Measurements from ENCODE around the gene ADAMTSL4. TPM values are rescaled to one million over a fixed set of nuclear protein-coding genes. Genes with fewer than 3 reads are reported as not detected.
A peak's percentile ranks its signal among the peaks of the same experiment; 100 is the strongest.

The ADAMTSL4 gene
- total and polyA plus RNA-seq, 9 of the 15 experiments (the other 6 are each of a cell fraction or from before 2014, with no cell fraction given) = 12.7 to 212 (median 35.6) TPM

DNA sequence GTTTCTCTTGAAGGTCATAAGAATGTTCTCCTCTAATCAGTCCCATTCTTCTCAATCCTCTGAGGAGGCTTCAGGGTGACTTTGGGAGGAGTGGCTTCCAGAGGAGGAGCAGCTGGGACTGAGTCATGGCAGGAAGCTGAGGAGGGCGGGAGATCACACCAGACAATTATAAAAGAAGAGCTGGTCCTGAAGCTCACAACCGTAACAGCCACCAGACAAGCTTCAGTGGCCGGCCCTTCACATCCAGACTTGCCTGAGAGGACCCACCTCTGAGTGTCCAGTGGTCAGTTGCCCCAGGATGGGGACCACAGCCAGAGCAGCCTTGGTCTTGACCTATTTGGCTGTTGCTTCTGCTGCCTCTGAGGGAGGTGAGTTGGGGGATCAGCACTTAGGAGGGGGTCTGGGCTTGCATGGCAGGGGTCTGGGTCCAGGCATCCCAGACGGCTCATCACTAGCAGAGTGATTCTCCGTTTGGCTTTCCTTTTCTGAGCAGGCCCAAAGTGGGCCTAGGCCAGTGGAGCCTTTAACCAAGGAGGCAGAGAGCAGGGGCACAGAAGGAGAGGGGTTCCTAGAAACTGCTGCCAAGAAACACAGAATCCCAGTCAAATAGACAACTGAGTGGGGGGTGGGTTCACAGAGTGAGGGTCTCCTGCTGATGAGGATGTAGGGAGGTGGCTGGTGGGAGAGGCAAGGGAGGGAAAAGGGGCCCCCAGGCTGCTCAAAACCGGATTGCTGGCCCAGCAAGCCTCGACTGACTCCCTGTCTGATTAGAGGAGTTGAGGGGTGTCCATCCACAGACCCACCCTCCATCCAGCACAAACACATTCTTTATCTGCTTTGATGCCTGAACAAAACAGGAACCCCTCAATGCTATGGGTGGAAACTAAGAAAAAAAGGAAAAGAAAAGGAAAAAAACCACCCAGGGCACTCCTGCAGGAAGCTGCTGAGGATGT is 41.0 kb upstream of the ADAMTSL4 start, which contains the start of gene ECM1 (continued):
- TF ChIP-seq, protein P1, sequence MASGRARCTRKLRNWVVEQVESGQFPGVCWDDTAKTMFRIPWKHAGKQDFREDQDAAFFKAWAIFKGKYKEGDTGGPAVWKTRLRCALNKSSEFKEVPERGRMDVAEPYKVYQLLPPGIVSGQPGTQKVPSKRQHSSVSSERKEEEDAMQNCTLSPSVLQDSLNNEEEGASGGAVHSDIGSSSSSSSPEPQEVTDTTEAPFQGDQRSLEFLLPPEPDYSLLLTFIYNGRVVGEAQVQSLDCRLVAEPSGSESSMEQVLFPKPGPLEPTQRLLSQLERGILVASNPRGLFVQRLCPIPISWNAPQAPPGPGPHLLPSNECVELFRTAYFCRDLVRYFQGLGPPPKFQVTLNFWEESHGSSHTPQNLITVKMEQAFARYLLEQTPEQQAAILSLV (tag; IDR thresholded peaks at IDR 0.05) = no peak
- TF ChIP-seq HSF4 (CRISPR knock-in tag; IDR thresholded peaks at IDR 0.05; ENCODE audit: borderline replicate concordance) (no peak), ZBTB7A (IDR thresholded peaks at IDR 0.05; ENCODE audit: borderline replicate concordance, control insufficient read depth, low read depth, low read length) (peak; percentile 22; the same call in 1 of the 2 replicates), ESRRA (IDR thresholded peaks at IDR 0.05; ENCODE audit: borderline replicate concordance, low read depth) (peak; percentile 99), JUND (IDR thresholded peaks at IDR 0.05; ENCODE audit: borderline replicate concordance, low read depth, low read length) (peak; percentile 97), JUND (tag; IDR thresholded peaks at IDR 0.05; ENCODE audit: borderline replicate concordance, low read depth, low read length) (peak; percentile 93; the same call in 2 of the 3 replicates), SNRNP70 (optimal IDR thresholded peaks at IDR 0.05; ENCODE audit: low read depth, low read length) (no peak), SIN3A (IDR thresholded peaks at IDR 0.05; ENCODE audit: borderline replicate concordance in 2 of 2, control insufficient read depth in 1 of 2, low read depth in 2 of 2, low read length in 2 of 2) (peak in 1 of 2 experiments; percentile 73; a peak in 1 of 4 replicates), ZFPM2 (CRISPR knock-in tag; IDR thresholded peaks at IDR 0.05) (no peak), PML (IDR thresholded peaks at IDR 0.05; ENCODE audit: low read length) (peak; percentile 46; the same call in 1 of the 2 replicates), MAFK (IDR thresholded peaks at IDR 0.05; ENCODE audit: low read length) (peak; percentile 37; the same call in 1 of the 2 replicates), PPARD (CRISPR knock-in tag; IDR thresholded peaks at IDR 0.05) (no peak), XRCC5 (IDR thresholded peaks at IDR 0.05; ENCODE audit: low read depth, low read length) (no peak), ATF1 (CRISPR knock-in tag; IDR thresholded peaks at IDR 0.05) (no peak), ATF1 (tag; IDR thresholded peaks at IDR 0.05) (peak; percentile 22; the same call in 1 of the 2 replicates), ATF7 (IDR thresholded peaks at IDR 0.05) (0 out of 2 replicates have a peak, but pooled peaks have one; percentile 17), POLR2G (IDR thresholded peaks at IDR 0.05; ENCODE audit: low read depth, low read length) (peak; percentile 68), MED1 (CRISPR knock-in tag; IDR thresholded peaks at IDR 0.05; ENCODE audit: borderline replicate concordance) (no peak), SREBF2 (CRISPR knock-in tag; IDR thresholded peaks at IDR 0.05) (no peak), TOE1 (IDR thresholded peaks at IDR 0.05; ENCODE audit: borderline replicate concordance) (no peak), TOE1 (CRISPR knock-in tag; IDR thresholded peaks at IDR 0.05; ENCODE audit: borderline replicate concordance, low read depth) (no peak), POLR2AphosphoS5 (IDR thresholded peaks at IDR 0.05; ENCODE audit: control insufficient read depth, insufficient read depth, low read depth, low read length) (peak; percentile 75; the same call in 1 of the 2 replicates), POLR2AphosphoS2 (IDR thresholded peaks at IDR 0.05; ENCODE audit: low read length) (peak; percentile 69; the same call in 1 of the 2 replicates), ZC3H11A (IDR thresholded peaks at IDR 0.05; ENCODE audit: low read depth, low read length) (0 out of 2 replicates have a peak, but pooled peaks have one; percentile 32)
- TF ChIP-seq, protein P2, sequence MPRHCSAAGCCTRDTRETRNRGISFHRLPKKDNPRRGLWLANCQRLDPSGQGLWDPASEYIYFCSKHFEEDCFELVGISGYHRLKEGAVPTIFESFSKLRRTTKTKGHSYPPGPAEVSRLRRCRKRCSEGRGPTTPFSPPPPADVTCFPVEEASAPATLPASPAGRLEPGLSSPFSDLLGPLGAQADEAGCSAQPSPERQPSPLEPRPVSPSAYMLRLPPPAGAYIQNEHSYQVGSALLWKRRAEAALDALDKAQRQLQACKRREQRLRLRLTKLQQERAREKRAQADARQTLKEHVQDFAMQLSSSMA (CRISPR knock-in tag; IDR thresholded peaks at IDR 0.05) = no peak
- TF ChIP-seq, protein P3, sequence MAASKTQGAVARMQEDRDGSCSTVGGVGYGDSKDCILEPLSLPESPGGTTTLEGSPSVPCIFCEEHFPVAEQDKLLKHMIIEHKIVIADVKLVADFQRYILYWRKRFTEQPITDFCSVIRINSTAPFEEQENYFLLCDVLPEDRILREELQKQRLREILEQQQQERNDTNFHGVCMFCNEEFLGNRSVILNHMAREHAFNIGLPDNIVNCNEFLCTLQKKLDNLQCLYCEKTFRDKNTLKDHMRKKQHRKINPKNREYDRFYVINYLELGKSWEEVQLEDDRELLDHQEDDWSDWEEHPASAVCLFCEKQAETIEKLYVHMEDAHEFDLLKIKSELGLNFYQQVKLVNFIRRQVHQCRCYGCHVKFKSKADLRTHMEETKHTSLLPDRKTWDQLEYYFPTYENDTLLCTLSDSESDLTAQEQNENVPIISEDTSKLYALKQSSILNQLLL (CRISPR knock-in tag; IDR thresholded peaks at IDR 0.05; ENCODE audit: borderline replicate concordance) = no peak

Measured in K562 (cell line).